ENCODE results near the gene ARHGEF2. TPM values are rescaled to one million over a fixed set of nuclear protein-coding genes. Genes with fewer than 3 reads are reported as not detected.

Gene ARHGEF2
- total RNA-seq, 1 experiment from 2014 or later = 69.5 TPM

DNA sequence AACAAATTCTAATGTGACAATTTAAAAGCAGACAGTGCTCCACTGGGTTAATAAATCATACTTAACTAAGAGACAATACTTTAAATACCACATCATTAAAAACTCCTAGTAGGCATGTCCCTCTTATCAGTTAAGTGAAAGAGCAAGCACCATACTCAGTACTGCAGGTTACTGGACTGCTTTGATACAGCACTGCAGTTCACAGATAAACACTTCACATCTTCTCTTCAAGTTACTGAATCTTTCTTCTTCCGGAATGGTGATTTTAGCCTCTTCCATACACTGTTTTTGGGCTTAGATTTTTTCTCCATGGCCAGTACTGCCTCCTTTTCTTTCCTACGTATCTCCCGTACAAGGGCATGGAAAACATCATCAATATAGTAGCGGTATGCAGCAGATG is 78.2 kb downstream of the ARHGEF2 start (continued):
- TF ChIP-seq, protein P1, sequence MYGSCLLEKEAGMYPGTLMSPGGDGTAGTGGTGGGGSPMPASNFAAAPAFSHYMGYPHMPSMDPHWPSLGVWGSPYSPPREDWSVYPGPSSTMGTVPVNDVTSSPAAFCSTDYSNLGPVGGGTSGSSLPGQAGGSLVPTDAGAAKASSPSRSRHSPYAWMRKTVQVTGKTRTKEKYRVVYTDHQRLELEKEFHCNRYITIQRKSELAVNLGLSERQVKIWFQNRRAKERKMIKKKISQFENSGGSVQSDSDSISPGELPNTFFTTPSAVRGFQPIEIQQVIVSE (CRISPR knock-in tag; IDR thresholded peaks at IDR 0.05; ENCODE audit: borderline replicate concordance) = no peak
- TF ChIP-seq SMAD3 (CRISPR knock-in tag; IDR thresholded peaks at IDR 0.05; ENCODE audit: borderline replicate concordance) (no peak), ZNF121 (CRISPR knock-in tag; IDR thresholded peaks at IDR 0.05) (no peak), TP53 (CRISPR knock-in tag; IDR thresholded peaks at IDR 0.05) (no peak), SP1 (CRISPR knock-in tag; conservative IDR thresholded peaks at IDR 0.05) (no peak)
- TF ChIP-seq, protein P2, sequence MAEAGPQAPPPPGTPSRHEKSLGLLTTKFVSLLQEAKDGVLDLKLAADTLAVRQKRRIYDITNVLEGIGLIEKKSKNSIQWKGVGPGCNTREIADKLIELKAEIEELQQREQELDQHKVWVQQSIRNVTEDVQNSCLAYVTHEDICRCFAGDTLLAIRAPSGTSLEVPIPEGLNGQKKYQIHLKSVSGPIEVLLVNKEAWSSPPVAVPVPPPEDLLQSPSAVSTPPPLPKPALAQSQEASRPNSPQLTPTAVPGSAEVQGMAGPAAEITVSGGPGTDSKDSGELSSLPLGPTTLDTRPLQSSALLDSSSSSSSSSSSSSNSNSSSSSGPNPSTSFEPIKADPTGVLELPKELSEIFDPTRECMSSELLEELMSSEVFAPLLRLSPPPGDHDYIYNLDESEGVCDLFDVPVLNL (CRISPR knock-in tag; IDR thresholded peaks at IDR 0.05; ENCODE audit: borderline replicate concordance, low read depth) = no peak
- TF ChIP-seq, protein P3, sequence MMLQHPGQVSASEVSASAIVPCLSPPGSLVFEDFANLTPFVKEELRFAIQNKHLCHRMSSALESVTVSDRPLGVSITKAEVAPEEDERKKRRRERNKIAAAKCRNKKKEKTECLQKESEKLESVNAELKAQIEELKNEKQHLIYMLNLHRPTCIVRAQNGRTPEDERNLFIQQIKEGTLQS (CRISPR knock-in tag; conservative IDR thresholded peaks at IDR 0.05) = no peak
- TF ChIP-seq, protein P4, sequence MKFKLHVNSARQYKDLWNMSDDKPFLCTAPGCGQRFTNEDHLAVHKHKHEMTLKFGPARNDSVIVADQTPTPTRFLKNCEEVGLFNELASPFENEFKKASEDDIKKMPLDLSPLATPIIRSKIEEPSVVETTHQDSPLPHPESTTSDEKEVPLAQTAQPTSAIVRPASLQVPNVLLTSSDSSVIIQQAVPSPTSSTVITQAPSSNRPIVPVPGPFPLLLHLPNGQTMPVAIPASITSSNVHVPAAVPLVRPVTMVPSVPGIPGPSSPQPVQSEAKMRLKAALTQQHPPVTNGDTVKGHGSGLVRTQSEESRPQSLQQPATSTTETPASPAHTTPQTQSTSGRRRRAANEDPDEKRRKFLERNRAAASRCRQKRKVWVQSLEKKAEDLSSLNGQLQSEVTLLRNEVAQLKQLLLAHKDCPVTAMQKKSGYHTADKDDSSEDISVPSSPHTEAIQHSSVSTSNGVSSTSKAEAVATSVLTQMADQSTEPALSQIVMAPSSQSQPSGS (CRISPR knock-in tag; IDR thresholded peaks at IDR 0.05; ENCODE audit: borderline replicate concordance, low read depth) = no peak

DNA sequence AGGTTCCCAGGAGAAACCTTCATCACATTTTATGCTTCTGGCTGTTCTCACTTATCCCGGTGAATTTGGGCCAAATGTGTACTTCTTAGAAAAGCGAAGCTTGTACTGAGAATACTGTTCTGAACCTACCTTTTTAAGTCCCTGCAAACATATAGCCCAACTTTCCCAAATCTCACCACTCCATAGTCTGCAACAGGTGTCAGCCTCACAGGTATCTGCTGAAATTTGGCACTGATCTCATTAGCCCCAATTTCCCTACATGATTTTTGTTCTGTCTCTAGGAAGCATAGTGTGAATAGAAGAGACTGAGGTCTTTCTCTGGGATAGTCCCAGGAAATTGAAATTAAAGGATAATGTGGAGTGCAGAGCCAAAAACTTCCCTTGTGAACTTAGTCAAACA is 78.7 kb downstream of the ARHGEF2 start:
- ATAC-seq (no peak), DNase-seq (ENCODE audit: low spot score) (no peak)
- Mint-ChIP-seq H3K27ac (no peak overlapping the region), H3K36me3 (peaks cover 59% of the 10 kb centered on the region), H3K4me1 (no peaks in the 10 kb centered on the region), H3K4me3 (no peak overlapping the region), H3K27me3 (ENCODE audit: low read depth) (no peaks in the 10 kb centered on the region), H3K9me3 (no peaks in the 10 kb centered on the region)
- ChIA-PET CTCF (no interaction called here), POLR2A (no interaction called here)
- TF ChIP-seq TP53 (CRISPR knock-in tag; IDR thresholded peaks at IDR 0.05) (no peak), CREB1 (CRISPR knock-in tag; IDR thresholded peaks at IDR 0.05) (no peak), JUN (CRISPR knock-in tag; IDR thresholded peaks at IDR 0.05) (no peak), ZNF671 (CRISPR knock-in tag; IDR thresholded peaks at IDR 0.05) (no peak), NFE2L1 (CRISPR knock-in tag; IDR thresholded peaks at IDR 0.05) (no peak)
- TF ChIP-seq, protein P5, sequence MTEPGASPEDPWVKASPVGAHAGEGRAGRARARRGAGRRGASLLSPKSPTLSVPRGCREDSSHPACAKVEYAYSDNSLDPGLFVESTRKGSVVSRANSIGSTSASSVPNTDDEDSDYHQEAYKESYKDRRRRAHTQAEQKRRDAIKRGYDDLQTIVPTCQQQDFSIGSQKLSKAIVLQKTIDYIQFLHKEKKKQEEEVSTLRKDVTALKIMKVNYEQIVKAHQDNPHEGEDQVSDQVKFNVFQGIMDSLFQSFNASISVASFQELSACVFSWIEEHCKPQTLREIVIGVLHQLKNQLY (CRISPR knock-in tag; IDR thresholded peaks at IDR 0.05) = no peak
- TF ChIP-seq, protein P6, sequence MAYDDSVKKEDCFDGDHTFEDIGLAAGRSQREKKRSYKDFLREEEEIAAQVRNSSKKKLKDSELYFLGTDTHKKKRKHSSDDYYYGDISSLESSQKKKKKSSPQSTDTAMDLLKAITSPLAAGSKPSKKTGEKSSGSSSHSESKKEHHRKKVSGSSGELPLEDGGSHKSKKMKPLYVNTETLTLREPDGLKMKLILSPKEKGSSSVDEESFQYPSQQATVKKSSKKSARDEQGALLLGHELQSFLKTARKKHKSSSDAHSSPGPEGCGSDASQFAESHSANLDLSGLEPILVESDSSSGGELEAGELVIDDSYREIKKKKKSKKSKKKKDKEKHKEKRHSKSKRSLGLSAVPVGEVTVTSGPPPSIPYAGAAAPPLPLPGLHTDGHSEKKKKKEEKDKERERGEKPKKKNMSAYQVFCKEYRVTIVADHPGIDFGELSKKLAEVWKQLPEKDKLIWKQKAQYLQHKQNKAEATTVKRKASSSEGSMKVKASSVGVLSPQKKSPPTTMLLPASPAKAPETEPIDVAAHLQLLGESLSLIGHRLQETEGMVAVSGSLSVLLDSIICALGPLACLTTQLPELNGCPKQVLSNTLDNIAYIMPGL (CRISPR knock-in tag; IDR thresholded peaks at IDR 0.05) = no peak

DNA sequence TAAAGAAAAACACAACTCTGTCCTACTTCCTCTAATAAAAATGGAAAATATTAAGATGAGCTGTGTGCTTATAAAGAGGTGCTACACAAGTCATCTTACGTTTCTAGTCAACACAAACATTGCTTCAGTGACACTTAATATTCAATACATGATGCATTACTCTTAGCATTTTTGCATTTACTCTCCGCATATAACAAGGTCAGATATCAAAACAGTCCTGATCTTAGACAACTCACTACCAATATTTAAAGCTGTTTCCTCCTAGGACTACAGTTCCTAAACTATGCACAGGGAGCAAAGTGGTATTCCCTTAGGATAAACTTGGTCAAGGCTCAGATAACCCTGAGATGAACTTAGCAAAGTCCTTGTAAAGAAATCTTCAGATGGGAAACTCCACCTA is 79.5 kb downstream of the ARHGEF2 start:
- ChIA-PET POLR2A (no interaction called here), CTCF (no interaction called here)
- Mint-ChIP-seq H3K9me3 (no peaks in the 10 kb centered on the region), H3K27ac (no peak overlapping the region), H3K4me1 (no peaks in the 10 kb centered on the region), H3K4me3 (no peak overlapping the region), H3K27me3 (ENCODE audit: low read depth) (no peaks in the 10 kb centered on the region), H3K36me3 (peaks cover 51% of the 10 kb centered on the region)
- DNase-seq (ENCODE audit: low spot score) (no peak), ATAC-seq (no peak)
- TF ChIP-seq, protein P7, sequence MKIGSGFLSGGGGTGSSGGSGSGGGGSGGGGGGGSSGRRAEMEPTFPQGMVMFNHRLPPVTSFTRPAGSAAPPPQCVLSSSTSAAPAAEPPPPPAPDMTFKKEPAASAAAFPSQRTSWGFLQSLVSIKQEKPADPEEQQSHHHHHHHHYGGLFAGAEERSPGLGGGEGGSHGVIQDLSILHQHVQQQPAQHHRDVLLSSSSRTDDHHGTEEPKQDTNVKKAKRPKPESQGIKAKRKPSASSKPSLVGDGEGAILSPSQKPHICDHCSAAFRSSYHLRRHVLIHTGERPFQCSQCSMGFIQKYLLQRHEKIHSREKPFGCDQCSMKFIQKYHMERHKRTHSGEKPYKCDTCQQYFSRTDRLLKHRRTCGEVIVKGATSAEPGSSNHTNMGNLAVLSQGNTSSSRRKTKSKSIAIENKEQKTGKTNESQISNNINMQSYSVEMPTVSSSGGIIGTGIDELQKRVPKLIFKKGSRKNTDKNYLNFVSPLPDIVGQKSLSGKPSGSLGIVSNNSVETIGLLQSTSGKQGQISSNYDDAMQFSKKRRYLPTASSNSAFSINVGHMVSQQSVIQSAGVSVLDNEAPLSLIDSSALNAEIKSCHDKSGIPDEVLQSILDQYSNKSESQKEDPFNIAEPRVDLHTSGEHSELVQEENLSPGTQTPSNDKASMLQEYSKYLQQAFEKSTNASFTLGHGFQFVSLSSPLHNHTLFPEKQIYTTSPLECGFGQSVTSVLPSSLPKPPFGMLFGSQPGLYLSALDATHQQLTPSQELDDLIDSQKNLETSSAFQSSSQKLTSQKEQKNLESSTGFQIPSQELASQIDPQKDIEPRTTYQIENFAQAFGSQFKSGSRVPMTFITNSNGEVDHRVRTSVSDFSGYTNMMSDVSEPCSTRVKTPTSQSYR (CRISPR knock-in tag; IDR thresholded peaks at IDR 0.05) = no peak
- TF ChIP-seq, protein P8, sequence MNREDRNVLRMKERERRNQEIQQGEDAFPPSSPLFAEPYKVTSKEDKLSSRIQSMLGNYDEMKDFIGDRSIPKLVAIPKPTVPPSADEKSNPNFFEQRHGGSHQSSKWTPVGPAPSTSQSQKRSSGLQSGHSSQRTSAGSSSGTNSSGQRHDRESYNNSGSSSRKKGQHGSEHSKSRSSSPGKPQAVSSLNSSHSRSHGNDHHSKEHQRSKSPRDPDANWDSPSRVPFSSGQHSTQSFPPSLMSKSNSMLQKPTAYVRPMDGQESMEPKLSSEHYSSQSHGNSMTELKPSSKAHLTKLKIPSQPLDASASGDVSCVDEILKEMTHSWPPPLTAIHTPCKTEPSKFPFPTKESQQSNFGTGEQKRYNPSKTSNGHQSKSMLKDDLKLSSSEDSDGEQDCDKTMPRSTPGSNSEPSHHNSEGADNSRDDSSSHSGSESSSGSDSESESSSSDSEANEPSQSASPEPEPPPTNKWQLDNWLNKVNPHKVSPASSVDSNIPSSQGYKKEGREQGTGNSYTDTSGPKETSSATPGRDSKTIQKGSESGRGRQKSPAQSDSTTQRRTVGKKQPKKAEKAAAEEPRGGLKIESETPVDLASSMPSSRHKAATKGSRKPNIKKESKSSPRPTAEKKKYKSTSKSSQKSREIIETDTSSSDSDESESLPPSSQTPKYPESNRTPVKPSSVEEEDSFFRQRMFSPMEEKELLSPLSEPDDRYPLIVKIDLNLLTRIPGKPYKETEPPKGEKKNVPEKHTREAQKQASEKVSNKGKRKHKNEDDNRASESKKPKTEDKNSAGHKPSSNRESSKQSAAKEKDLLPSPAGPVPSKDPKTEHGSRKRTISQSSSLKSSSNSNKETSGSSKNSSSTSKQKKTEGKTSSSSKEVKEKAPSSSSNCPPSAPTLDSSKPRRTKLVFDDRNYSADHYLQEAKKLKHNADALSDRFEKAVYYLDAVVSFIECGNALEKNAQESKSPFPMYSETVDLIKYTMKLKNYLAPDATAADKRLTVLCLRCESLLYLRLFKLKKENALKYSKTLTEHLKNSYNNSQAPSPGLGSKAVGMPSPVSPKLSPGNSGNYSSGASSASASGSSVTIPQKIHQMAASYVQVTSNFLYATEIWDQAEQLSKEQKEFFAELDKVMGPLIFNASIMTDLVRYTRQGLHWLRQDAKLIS (CRISPR knock-in tag; IDR thresholded peaks at IDR 0.05; ENCODE audit: borderline replicate concordance) = no peak
